DOHH2 (cell line): ENCODE results near the gene GCSAML.

Experiments
- EZH2phosphoT487 ChIP-seq: fragments of 200-600 bp; sonication (generic); IDR thresholded peaks from 2 replicates; pipeline ENCODE4 v1.6.1; 2017; ENCODE audit warnings: borderline replicate concordance, mild to moderate bottlenecking, antibody characterized with exemption, low read length, moderate library complexity, mixed read lengths
- TF ChIP-seq, protein P1 (sequence below): fragments of 200-600 bp; sonication (generic); IDR thresholded peaks from one replicate; pipeline ENCODE4 v1.5.1; 2014; ENCODE audit warnings: antibody characterized with exemption, mild to moderate bottlenecking, low read depth, low read length; ENCODE audit not compliant: poor library complexity, severe bottlenecking

DNA sequence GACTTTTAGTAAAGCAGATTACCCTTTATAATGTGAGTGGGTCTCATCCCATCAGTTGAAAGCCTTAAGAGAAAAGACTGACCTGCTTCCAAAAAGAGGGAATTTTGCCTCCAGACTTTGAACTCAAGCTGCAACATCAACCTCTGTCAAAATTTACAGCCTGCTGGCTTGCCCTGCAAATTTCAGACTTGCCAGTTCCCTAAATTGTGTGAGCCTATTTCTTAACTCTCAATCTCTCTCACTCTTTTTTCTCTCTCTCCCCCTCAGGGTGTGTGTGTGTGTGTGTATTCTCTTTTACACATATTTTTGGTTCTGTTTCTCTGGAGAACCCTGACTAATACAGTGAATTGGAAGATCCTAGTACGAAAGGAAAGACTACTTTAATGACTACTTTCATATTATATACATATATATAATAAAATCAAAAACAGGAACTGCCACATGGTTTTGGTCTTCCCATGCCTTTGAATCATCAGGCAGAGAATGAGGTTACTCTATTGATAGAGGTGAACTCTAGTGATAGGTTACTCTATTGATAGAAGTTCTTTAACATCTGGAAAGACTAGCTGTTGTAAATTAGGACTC lies 19.1 kb upstream of the GCSAML start:
- TF ChIP-seq EZH2phosphoT487 = no peak
- TF ChIP-seq, protein P1, sequence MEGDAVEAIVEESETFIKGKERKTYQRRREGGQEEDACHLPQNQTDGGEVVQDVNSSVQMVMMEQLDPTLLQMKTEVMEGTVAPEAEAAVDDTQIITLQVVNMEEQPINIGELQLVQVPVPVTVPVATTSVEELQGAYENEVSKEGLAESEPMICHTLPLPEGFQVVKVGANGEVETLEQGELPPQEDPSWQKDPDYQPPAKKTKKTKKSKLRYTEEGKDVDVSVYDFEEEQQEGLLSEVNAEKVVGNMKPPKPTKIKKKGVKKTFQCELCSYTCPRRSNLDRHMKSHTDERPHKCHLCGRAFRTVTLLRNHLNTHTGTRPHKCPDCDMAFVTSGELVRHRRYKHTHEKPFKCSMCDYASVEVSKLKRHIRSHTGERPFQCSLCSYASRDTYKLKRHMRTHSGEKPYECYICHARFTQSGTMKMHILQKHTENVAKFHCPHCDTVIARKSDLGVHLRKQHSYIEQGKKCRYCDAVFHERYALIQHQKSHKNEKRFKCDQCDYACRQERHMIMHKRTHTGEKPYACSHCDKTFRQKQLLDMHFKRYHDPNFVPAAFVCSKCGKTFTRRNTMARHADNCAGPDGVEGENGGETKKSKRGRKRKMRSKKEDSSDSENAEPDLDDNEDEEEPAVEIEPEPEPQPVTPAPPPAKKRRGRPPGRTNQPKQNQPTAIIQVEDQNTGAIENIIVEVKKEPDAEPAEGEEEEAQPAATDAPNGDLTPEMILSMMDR = no peak
